ENCODE data around the gene C8A. TPM values are rescaled to one million over a fixed set of nuclear protein-coding genes. Genes with fewer than 3 reads are reported as not detected.

Gene C8A
- total and polyA plus RNA-seq, 10 of the 15 experiments (the other 5 are each of a cell fraction or from before 2014, with no cell fraction given): not detected

DNA sequence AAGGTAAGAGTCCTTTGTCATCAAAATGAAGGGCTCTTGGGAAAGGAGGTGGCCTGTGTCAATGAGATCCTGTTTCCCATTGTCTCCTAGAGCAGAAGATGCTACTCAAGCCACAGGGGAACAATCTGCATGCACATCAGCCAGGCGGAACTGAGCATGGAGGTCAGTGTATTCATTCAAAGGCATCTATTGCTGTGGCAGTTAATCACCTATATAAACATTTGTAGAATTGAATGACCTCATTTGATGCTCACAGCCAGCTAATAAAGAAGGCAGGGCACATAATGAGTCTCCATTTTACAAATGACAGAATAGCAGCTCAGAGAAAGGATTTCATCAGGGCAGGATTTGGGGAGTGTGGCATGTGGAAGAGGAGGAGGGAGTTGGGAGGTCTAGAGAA, 29.7 kb upstream of the C8A start:
- no peak for FAIRE-seq
- intact Hi-C loops (cut with micrococcal nuclease; ENCODE audit: unreplicated experiment): loop anchor here (5.0 kb wide), 3 partner anchors 118 to 1538 kb away; no protein-coding TSS in a partner anchor
- TF ChIP-seq NBN (IDR thresholded peaks at IDR 0.05) (no peak), PBX3 (IDR thresholded peaks at IDR 0.05; ENCODE audit: insufficient replicate concordance, low read depth, low read length) (no peak), TAF1 (IDR thresholded peaks at IDR 0.05; ENCODE audit: borderline replicate concordance, low read depth, low read length) (no peak), MEF2A (IDR thresholded peaks at IDR 0.05; ENCODE audit: insufficient read depth, low read depth, low read length) (no peak), FOXM1 (IDR thresholded peaks at IDR 0.05; ENCODE audit: low read depth, low read length) (no peak), DPF2 (IDR thresholded peaks at IDR 0.05) (no peak), ZNF622 (IDR thresholded peaks at IDR 0.05) (no peak), HDAC2 (IDR thresholded peaks at IDR 0.05) (no peak), TBL1XR1 (IDR thresholded peaks at IDR 0.05; ENCODE audit: low read depth, low read length) (no peak), WRNIP1 (IDR thresholded peaks at IDR 0.05; ENCODE audit: borderline replicate concordance, low read depth, low read length) (no peak), POU2F2 (IDR thresholded peaks at IDR 0.05; ENCODE audit: borderline replicate concordance, low read depth, low read length) (no peak), SUPT20H (IDR thresholded peaks at IDR 0.05; ENCODE audit: borderline replicate concordance, control insufficient read depth, low read depth, low read length) (no peak), ZBTB11 (CRISPR knock-in tag; IDR thresholded peaks at IDR 0.05) (no peak), RB1 (IDR thresholded peaks at IDR 0.05; ENCODE audit: borderline replicate concordance) (no peak), PML (IDR thresholded peaks at IDR 0.05; ENCODE audit: low read length) (no peak)
- TF ChIP-seq, protein P1, sequence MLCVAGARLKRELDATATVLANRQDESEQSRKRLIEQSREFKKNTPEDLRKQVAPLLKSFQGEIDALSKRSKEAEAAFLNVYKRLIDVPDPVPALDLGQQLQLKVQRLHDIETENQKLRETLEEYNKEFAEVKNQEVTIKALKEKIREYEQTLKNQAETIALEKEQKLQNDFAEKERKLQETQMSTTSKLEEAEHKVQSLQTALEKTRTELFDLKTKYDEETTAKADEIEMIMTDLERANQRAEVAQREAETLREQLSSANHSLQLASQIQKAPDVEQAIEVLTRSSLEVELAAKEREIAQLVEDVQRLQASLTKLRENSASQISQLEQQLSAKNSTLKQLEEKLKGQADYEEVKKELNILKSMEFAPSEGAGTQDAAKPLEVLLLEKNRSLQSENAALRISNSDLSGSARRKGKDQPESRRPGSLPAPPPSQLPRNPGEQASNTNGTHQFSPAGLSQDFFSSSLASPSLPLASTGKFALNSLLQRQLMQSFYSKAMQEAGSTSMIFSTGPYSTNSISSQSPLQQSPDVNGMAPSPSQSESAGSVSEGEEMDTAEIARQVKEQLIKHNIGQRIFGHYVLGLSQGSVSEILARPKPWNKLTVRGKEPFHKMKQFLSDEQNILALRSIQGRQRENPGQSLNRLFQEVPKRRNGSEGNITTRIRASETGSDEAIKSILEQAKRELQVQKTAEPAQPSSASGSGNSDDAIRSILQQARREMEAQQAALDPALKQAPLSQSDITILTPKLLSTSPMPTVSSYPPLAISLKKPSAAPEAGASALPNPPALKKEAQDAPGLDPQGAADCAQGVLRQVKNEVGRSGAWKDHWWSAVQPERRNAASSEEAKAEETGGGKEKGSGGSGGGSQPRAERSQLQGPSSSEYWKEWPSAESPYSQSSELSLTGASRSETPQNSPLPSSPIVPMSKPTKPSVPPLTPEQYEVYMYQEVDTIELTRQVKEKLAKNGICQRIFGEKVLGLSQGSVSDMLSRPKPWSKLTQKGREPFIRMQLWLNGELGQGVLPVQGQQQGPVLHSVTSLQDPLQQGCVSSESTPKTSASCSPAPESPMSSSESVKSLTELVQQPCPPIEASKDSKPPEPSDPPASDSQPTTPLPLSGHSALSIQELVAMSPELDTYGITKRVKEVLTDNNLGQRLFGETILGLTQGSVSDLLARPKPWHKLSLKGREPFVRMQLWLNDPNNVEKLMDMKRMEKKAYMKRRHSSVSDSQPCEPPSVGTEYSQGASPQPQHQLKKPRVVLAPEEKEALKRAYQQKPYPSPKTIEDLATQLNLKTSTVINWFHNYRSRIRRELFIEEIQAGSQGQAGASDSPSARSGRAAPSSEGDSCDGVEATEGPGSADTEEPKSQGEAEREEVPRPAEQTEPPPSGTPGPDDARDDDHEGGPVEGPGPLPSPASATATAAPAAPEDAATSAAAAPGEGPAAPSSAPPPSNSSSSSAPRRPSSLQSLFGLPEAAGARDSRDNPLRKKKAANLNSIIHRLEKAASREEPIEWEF (IDR thresholded peaks at IDR 0.05; ENCODE audit: insufficient replicate concordance, low read depth, low read length): no peak

More for the DNA sequence above, 29.7 kb upstream of the C8A start:
- SMC1A ChIA-PET (ENCODE audit: uncharacterized antibody, unreplicated experiment): interaction anchor here (1.2 kb wide), 1 partner anchor 68 kb away, joined by 3 read pairs; no protein-coding TSS in a partner anchor
- no peak overlapping the region for H3K4me3 ChIP-seq
- no peak overlapping the region for H3K27ac ChIP-seq (ENCODE audit: control insufficient read depth, insufficient read depth)
- CTCF ChIA-PET: interaction anchor here (0.8 to 1.3 kb wide), 2 partner anchors 10 to 17 kb away, joined by 3 to 4 read pairs; no protein-coding TSS in a partner anchor
- no peak overlapping the region for H2AFZ ChIP-seq (ENCODE audit: control insufficient read depth, low read depth, low read length)
- no peaks in the 10 kb centered on the region for H3K36me3 ChIP-seq (ENCODE audit: control insufficient read depth in 2 of 2, insufficient read depth in 2 of 2, low read length in 1 of 2)
- H3K79me2 ChIP-seq (ENCODE audit: control insufficient read depth, insufficient read depth, low read length): no peaks in the 10 kb centered on the region
- POLR2A ChIA-PET: no interaction called here
- 0% methylated on average over 1 of the region's 1 CpG for WGBS (ENCODE audit: insufficient coverage, insufficient replicate concordance, low lambda C conversion rate, missing lambda C conversion rate)
- BruUV-seq (replicated peaks): no TSS peak
- peaks cover 0 to 1% of the 10 kb centered on the region in 2 experiments; a peak in 2 of 4 replicates for H3K27me3 ChIP-seq (replicated peaks in 1 of 2; ENCODE audit: control insufficient read depth in 2 of 2, insufficient read depth in 2 of 2, low read length in 1 of 2)
- H3K9ac ChIP-seq (ENCODE audit: control insufficient read depth, insufficient read depth, low read length): no peak overlapping the region
- no peak overlapping the region for H3K4me2 ChIP-seq (ENCODE audit: control insufficient read depth, insufficient read depth)
- in situ Hi-C loops (cut with MboI): loop anchor here (5.0 to 25.0 kb wide), 2 partner anchors 1222 to 1737 kb away; no protein-coding TSS in a partner anchor
- no peak for DNase-seq (ENCODE audit: low read depth, low spot score)
- H3K4me1 ChIP-seq (ENCODE audit: control insufficient read depth, insufficient read depth, low read length): no peaks in the 10 kb centered on the region
- no peak for ATAC-seq
- no peaks in the 10 kb centered on the region for H4K20me1 ChIP-seq (ENCODE audit: control insufficient read depth, insufficient read depth)
- RAD21 ChIA-PET (ENCODE audit: unreplicated experiment): no interaction called here
- no peaks in the 10 kb centered on the region for H3K9me3 ChIP-seq (replicated peaks; ENCODE audit: control insufficient read depth, insufficient read depth, low read length)

All from GM12878 (cell line).